HG02852 (cell line): ENCODE results near the gene SFRP5.
A peak's percentile ranks its signal among the peaks of the same experiment; 100 is the strongest.

Source experiments
- ATAC-seq: cut with Tn5 transposase; IDR thresholded peaks from one replicate; pipeline ENCODE4 v1.9.1; 2021; ENCODE audit warnings: mild to moderate bottlenecking, moderate library complexity; ENCODE audit not compliant: unreplicated experiment

SFRP5 gene

GRCh38 chr10:97766996-97767924, 4.5 kb downstream of the SFRP5 start:
- no peak for ATAC-seq

GRCh38 chr10:97766106-97766810, 5.5 kb downstream of the SFRP5 start:
- ATAC-seq, result no peak

GRCh38 chr10:97765201-97765600, 6.6 kb downstream of the SFRP5 start:
- ATAC-seq, result no peak

GRCh38 chr10:97764519-97764931, 7.3 kb downstream of the SFRP5 start:
- ATAC-seq, result peak; percentile 58

GRCh38 chr10:97763947-97764346, 7.9 kb downstream of the SFRP5 start:
- no peak for ATAC-seq

GRCh38 chr10:97763411-97763810, 8.4 kb downstream of the SFRP5 start:
- no peak for ATAC-seq

GRCh38 chr10:97762816-97763215, 9.0 kb downstream of the SFRP5 start:
- ATAC-seq, result no peak

GRCh38 chr10:97762056-97762455, 9.7 kb downstream of the SFRP5 start:
- no peak for ATAC-seq

- ATAC-seq, result no peak
These were observed 10.4 kb downstream of the SFRP5 start for GRCh38 chr10:97761331-97761865.

- ATAC-seq, result no peak
These were observed 11.1 kb downstream of the SFRP5 start for GRCh38 chr10:97760461-97761257.

GRCh38 chr10:97759946-97760345, 11.9 kb downstream of the SFRP5 start:
- ATAC-seq, result no peak

- peak; percentile 68 for ATAC-seq
These were observed 12.5 kb downstream of the SFRP5 start for GRCh38 chr10:97759158-97759887.

- ATAC-seq, result no peak
These were observed 14.3 kb downstream of the SFRP5 start for GRCh38 chr10:97757471-97757870.

GRCh38 chr10:97755718-97756117, 16.1 kb downstream of the SFRP5 start:
- ATAC-seq, result no peak

GRCh38 chr10:97754726-97755125, 17.1 kb downstream of the SFRP5 start:
- ATAC-seq, result no peak

- no peak for ATAC-seq
These were observed 18.8 kb downstream of the SFRP5 start for GRCh38 chr10:97752956-97753355.

GRCh38 chr10:97748116-97748515, 23.7 kb downstream of the SFRP5 start:
- ATAC-seq, result no peak

GRCh38 chr10:97747573-97747972, 24.2 kb downstream of the SFRP5 start:
- ATAC-seq, result no peak

- no peak for ATAC-seq
These were observed 27.3 kb downstream of the SFRP5 start for GRCh38 chr10:97744405-97745035.
